22Rv1 (cell line): Measurements from ENCODE around the gene RAD51AP2.

ENCODE experiments used
- CTCF ChIP-seq: fragments of 450-650 bp; IDR thresholded peaks from 2 replicates; pipeline ENCODE4 v1.5.1; 2017; ENCODE audit warnings: mild to moderate bottlenecking
- ZFX ChIP-seq: fragments of 450-650 bp; IDR thresholded peaks from 2 replicates; pipeline ENCODE4 v1.6.1; 2017; ENCODE audit warnings: antibody characterized with exemption, borderline replicate concordance

- TF ChIP-seq CTCF (no peak), ZFX (no peak)
Measured at GRCh38 chr2:17506736-17507616, 11.3 kb downstream of the RAD51AP2 start.
